Right atrium auricular region (tissue), 2 donors: ENCODE measurements around the gene MAPKBP1. TPM values are rescaled to one million over a fixed set of nuclear protein-coding genes. Genes with fewer than 3 reads are reported as not detected.

Experiments
- DNase-seq: peaks from one replicate; pipeline ENCODE4 v3.0.0-alpha.2; 2019; ENCODE audit warnings: low spot score
- H3K27ac ChIP-seq, 2 donors: fragments of 200-600 bp; sonication (generic); 1 replicate in 1 of 2; 2 replicates in 1 of 2; pipeline ENCODE4 v1.5.1; 2016 to 2019
- H3K27me3 ChIP-seq, 2 donors: fragments of 200-600 bp; sonication (generic); one replicate each; pipeline versions ENCODE4 v1.5.1 to v1.6.0; 2017 to 2019
- H3K36me3 ChIP-seq: fragments of 200-600 bp; sonication (generic); one replicate; pipeline ENCODE4 v1.5.1; 2016
- H3K4me1 ChIP-seq, 2 donors: fragments of 200-600 bp; sonication (generic); one replicate each; pipeline versions ENCODE4 v1.5.1 to v1.6.0; 2017 to 2019
- H3K4me3 ChIP-seq, 2 donors: fragments of 200-600 bp; sonication (generic); 1 replicate in 1 of 2; 2 replicates in 1 of 2; pipeline ENCODE4 v1.5.1; 2017 to 2019; ENCODE audit warnings: mild to moderate bottlenecking in 1 of 2, moderate library complexity in 1 of 2
- H3K9me3 ChIP-seq, 2 donors: fragments of 200-600 bp; sonication (generic); one replicate each; pipeline ENCODE4 v1.5.1; 2019
- CTCF ChIP-seq, 2 donors: fragments of 200-600 bp; sonication (generic); IDR thresholded peaks; one replicate each; pipeline ENCODE4 v1.5.1; 2019; ENCODE audit warnings: antibody characterized with exemption in 2 of 2
- total RNA-seq, 2 donors: library from RNA; depleted of rRNA; stranded (reverse); fragments of >200 nt; gene quantifications; one replicate each; pipeline ENCODE4 v1.1.0, GENCODE V29; 2016

The MAPKBP1 gene
- total RNA-seq, 2 donors from 2014 or later: 10.5 TPM

GRCh38 chr15:41811432-41812195, 37.3 kb downstream of the MAPKBP1 start:
- Histone ChIP-seq H3K36me3 (peaks cover 26% of the 10 kb centered on the region), H3K4me3 (no peak overlapping the region), H3K4me1 (peaks cover 0 to 2% of the 10 kb centered on the region in 2 donors), H3K27me3 (no peaks in the 10 kb centered on the region), H3K27ac (no peak overlapping the region), H3K9me3 (no peaks in the 10 kb centered on the region)
- peak; percentile 62 to 91 for TF ChIP-seq CTCF (IDR thresholded peaks at IDR 0.05)
- DNase-seq: peak; percentile 84

DNA sequence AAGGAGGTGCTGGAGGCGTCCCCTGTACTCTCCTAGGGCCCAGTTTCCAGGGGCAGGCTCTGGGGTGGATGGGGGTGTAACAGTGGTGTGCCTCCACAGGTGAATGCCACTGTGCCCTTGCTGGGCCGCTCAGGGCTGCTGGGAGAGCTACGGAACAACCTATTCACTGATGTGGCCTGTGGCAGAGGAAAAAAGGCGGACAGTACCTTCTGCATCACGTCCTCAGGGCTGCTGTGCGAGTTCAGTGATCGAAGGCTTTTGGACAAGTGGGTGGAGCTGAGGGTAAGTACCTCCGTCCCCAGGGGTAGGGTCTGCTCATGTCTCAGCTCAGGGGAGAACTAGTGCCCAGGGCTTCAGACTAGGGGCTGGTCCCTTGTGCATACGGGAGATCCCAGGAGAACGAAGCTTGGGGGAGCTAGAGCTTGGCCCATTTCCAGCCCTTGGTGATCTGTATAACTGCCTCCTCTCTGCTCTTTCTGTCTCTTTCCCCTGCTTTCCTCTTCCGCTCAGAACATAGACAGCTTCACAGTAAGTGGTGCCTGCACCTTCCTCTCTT, 38.6 kb downstream of the MAPKBP1 start:
- peaks cover 38% of the 10 kb centered on the region for H3K36me3 ChIP-seq

DNA sequence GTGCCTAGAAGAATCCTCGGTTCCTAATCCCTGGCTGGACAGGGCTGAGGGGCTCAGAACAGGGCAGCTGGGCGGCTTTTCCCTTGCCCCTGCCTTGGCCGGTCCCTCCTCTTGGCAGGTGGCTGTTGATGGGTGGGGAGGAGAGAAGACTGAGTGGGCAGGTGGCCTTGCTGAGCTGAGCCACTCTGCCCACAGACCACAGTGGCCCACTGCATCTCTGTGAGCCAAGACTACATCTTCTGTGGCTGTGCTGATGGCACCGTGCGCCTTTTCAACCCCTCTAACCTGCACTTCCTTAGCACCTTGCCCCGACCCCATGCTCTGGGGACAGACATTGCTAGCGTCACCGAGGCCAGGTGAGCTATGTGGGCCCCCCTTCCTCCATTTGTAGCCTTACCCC, 39.1 kb downstream of the MAPKBP1 start:
- TF ChIP-seq CTCF (IDR thresholded peaks at IDR 0.05): no peak
- H3K9me3 ChIP-seq: no peaks in the 10 kb centered on the region
- no peak overlapping the region for H3K4me3 ChIP-seq
- no peak overlapping the region for H3K27ac ChIP-seq
- H3K27me3 ChIP-seq: no peaks in the 10 kb centered on the region
- no peak for DNase-seq
- no peaks in the 10 kb centered on the region for H3K4me1 ChIP-seq
- H3K36me3 ChIP-seq: peaks cover 44% of the 10 kb centered on the region

More for the DNA sequence above, 38.6 kb downstream of the MAPKBP1 start:
- DNase-seq: no peak
- H3K9me3 ChIP-seq: no peaks in the 10 kb centered on the region
- no peak overlapping the region for H3K4me3 ChIP-seq
- no peak for TF ChIP-seq CTCF (IDR thresholded peaks at IDR 0.05)
- H3K27me3 ChIP-seq: no peaks in the 10 kb centered on the region
- no peak overlapping the region for H3K27ac ChIP-seq
- no peaks in the 10 kb centered on the region for H3K4me1 ChIP-seq

DNA sequence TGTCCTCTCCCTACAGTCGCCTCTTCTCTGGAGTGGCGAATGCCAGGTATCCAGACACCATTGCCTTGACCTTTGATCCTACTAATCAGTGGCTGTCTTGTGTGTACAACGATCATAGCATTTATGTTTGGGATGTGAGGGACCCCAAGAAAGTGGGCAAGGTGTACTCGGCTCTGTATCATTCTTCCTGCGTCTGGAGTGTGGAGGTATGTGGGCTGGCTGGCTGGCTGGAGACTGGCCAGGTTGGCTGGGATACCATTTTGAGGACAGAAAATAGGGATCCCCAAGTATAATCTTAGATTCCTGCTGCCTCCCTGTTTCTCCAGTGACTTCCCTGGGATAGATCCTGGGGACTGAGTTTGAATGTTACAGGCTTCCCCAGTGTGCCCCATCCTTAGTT, 40.2 kb downstream of the MAPKBP1 start:
- DNase-seq: no peak
- H3K9me3 ChIP-seq: no peaks in the 10 kb centered on the region
- H3K36me3 ChIP-seq: peaks cover 52% of the 10 kb centered on the region
- H3K27ac ChIP-seq: no peak overlapping the region
- no peaks in the 10 kb centered on the region for H3K4me1 ChIP-seq
- no peaks in the 10 kb centered on the region for H3K27me3 ChIP-seq
- TF ChIP-seq CTCF (IDR thresholded peaks at IDR 0.05): no peak
- H3K4me3 ChIP-seq: no peak overlapping the region

GRCh38 chr15:41816788-41817187, 42.5 kb downstream of the MAPKBP1 start:
- no peak overlapping the region for H3K27ac ChIP-seq
- H3K27me3 ChIP-seq: no peaks in the 10 kb centered on the region
- no peak for DNase-seq
- H3K4me1 ChIP-seq: no peaks in the 10 kb centered on the region
- H3K4me3 ChIP-seq: no peak overlapping the region
- peaks cover 69% of the 10 kb centered on the region for H3K36me3 ChIP-seq
- H3K9me3 ChIP-seq: no peaks in the 10 kb centered on the region
- no peak for TF ChIP-seq CTCF (IDR thresholded peaks at IDR 0.05)
